SH-SY5Y (cell line): Measurements from ENCODE around the gene MND1.

Experiments
- GATA2 ChIP-seq: IDR thresholded peaks from 2 replicates; pipeline ENCODE4 v1.6.1; 2011; ENCODE audit warnings: mild to moderate bottlenecking, low read depth, low read length
- GATA3 ChIP-seq: IDR thresholded peaks from 2 replicates; pipeline ENCODE4 v1.6.1; 2011; ENCODE audit warnings: low read depth, mild to moderate bottlenecking, low read length, moderate library complexity

- TF ChIP-seq GATA2 (no peak), GATA3 (no peak)
These were observed 64.9 kb downstream of the MND1 start for GRCh38 chr4:153409412-153409811.
